GM18507 (cell line): ENCODE measurements around the gene KIF9.
A peak's percentile ranks its signal among the peaks of the same experiment; 100 is the strongest.
"Not testable (repeated sequence)": the region's sequence is repeated elsewhere in the genome, so short reads cannot be mapped to it uniquely, and the experiment has no call there.

Experiments used
- DNase-seq: peaks from one replicate; pipeline ENCODE4 v3.0.0; 2011; ENCODE audit warnings: low read depth; ENCODE audit not compliant: insufficient read length; ENCODE audit errors: extremely low spot score
- FAIRE-seq: peaks from 2 replicates; lab custom pipeline; 2011; peaks lifted over from hg19 to GRCh38; lab: Jason Lieb, UNC

Gene KIF9, protein sequence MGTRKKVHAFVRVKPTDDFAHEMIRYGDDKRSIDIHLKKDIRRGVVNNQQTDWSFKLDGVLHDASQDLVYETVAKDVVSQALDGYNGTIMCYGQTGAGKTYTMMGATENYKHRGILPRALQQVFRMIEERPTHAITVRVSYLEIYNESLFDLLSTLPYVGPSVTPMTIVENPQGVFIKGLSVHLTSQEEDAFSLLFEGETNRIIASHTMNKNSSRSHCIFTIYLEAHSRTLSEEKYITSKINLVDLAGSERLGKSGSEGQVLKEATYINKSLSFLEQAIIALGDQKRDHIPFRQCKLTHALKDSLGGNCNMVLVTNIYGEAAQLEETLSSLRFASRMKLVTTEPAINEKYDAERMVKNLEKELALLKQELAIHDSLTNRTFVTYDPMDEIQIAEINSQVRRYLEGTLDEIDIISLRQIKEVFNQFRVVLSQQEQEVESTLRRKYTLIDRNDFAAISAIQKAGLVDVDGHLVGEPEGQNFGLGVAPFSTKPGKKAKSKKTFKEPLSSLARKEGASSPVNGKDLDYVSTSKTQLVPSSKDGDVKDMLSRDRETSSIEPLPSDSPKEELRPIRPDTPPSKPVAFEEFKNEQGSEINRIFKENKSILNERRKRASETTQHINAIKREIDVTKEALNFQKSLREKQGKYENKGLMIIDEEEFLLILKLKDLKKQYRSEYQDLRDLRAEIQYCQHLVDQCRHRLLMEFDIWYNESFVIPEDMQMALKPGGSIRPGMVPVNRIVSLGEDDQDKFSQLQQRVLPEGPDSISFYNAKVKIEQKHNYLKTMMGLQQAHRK

DNA sequence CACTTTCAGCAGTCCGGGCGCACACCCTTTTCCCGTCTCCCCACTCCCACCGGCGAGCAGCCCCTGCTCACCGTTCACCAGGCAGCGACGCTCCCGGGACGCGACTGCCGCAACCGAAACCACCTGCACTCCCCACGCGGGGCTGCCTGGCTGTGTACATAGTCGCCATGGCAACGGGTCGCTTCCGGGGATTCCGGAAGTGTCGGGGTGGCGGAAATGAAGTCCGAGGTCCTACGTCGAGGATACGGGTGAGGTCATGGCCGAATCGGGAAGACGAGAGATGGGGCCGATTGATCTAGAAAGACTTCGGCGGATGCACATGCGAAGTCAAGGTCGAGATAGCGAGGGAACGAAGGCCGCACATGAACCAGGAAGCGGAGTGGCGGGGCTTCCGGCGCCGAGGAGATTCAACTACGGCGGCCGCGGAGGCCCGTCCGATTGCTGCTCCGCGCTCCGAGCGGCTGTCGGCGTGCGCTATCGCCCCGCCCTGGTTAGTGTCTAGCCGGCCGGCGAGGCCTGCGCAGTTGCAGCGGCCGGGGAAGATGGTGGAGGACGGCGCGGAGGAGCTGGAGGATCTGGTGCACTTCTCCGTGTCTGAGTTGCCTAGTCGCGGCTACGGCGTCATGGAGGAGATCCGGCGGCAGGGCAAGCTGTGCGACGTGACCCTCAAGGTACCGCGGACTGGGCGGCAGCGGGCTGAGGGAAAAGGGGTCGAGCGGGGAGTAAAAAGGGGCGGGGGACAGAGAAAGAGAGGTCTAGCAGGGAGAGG is at the start of gene KIF9, which contains the start of gene KLHL18:
Gene KIF9, minus strand, starts transcription at position 376 of the 769 bp plus-strand sequence. CDS start 5,425 bp downstream, outside the sequence.
Gene KLHL18, plus strand, starts transcription at position 521 of the 769 bp plus-strand sequence. Its CDS starts 22 bp downstream, at position 543.
- DNase-seq (peak; percentile 96), FAIRE-seq (peak; percentile 97)

GRCh38 chr3:47324278-47324865 is 41.8 kb upstream of the KIF9 start:
- FAIRE-seq (peak; percentile 76), DNase-seq (peak; percentile 58)

- FAIRE-seq = no peak
- no peak for DNase-seq
Observed at GRCh38 chr3:47323431-47324277, 41.1 kb upstream of the KIF9 start.

- FAIRE-seq (no peak), DNase-seq (no peak)
Observed at GRCh38 chr3:47319956-47320355, 37.4 kb upstream of the KIF9 start.

GRCh38 chr3:47318916-47319315 is 36.3 kb upstream of the KIF9 start:
- DNase-seq (no peak), FAIRE-seq (no peak)

DNA sequence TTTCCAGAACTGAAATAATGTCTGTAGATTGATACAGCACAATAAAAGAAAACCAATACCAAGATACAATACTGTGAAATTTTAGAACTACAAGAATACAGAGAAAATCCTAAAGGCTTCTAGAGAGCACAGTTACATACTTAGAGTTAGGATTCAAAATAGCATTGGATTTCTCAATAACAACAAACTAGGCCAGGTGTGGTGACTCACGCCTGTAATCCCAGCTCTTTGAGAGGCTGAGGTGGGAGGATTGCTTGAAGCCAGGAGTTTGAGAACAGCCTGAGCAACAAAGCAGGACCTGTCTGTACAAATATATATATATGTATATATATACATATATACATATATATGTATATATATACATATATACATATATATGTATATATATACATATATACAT is 33.6 kb upstream of the KIF9 start:
- DNase-seq, FAIRE-seq: not testable (repeated sequence)

- FAIRE-seq (no peak), DNase-seq (no peak)
Observed at GRCh38 chr3:47315069-47315647, 32.6 kb upstream of the KIF9 start.

DNA sequence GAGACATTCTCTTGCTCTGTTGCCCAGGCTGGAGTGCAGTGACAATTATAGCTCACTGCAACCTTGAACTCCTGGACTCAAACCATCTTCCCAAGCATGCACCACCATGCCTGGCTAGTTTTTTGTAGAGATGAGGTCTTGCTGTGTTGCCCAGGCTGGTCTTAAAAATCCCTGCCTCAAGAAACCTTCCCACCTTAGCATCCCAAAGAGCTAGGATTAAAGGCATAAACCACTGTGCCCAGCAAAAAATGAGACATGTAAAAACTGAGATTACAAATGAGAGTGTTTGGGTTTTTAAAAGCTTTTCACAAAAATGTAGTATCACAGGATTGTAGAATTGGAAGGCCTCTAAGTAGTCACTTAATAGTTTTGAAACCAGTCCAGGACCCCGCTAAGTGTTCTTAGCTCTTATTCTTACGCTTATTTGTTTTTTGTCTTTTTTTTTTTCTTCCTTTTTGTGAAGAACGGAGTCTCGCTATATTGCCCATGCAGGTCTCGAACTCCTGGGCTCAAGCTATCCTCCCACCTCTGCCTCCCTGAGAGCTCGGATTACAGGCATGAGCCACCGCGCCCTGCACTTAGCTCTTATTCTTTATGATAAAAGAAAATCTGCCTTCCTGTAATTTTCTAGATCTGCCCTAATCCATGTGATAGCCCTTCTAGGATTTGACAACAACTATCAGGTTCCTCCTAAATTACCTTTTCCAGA is 31.6 kb upstream of the KIF9 start:
- DNase-seq (no peak), FAIRE-seq (no peak)

DNA sequence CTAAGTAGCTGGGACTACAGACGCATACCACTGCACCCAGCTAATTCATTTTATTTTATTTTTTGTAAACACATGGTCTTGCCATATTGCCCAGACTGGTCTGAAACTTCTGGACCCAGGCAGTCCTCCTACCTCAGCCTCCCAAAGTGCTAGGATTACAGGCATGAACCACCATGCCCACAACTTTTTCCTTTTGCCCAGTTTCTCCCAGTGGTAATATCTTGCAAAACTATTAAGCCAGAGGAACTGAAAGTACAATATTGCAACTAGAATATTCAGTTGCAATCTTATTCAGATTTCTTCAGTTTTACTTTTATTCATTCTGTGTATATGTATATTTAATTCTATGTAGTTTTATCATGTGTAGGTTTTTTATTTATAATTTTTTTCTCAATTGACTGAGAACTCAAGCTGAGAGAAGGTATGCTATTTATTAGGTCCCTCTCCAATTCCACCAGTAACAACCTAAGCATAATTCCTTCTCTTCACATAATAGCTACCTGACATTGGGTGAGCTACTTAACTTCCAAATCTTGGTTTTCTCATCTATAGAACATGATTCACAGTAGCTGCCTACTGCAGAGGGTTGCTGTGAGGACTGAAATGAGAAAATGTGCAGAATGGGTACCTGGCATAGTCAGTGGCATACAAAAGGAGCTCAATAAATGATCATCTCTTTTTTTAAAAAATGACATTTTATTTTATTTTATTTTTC is 30.9 kb upstream of the KIF9 start:
- DNase-seq (no peak), FAIRE-seq (no peak)

DNA sequence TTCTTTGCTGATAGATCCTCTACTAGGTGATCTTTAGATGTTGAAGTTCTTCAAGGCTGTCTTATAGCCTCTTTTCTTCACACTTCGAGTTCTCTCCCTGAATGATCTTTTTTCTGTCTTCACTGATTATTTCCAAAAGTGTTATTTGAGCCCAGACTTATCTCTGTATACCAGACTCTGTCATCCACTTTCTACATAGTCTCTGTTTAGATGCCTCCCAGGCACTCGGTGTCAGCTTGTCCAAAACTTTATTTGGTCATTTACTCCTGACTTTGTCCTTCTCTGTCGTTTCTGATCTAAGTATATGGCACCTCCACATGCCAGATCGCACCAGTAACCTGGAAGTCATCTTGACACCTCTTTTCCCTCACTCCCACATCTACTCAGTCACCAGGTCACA is 27.8 kb upstream of the KIF9 start:
- DNase-seq = no peak
- FAIRE-seq = no peak

DNA sequence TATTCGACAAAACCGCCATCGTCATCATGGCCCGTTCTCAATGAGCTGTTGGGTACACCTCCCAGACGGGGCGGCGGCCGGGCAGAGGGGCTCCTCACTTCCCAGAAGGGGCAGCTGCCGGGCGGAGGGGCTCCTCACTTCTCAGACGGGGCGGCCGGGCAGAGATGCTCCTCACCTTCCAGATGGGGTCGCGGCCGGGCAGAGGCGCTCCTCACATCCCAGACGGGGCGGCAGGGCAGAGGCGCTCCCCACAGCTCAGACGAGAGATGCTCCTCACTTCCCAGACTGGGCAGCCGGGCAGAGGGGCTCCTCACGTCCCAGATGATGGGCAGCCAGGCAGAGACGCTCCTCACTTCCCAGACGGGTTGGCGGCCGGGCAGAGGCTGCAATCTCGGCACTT is 26.6 kb upstream of the KIF9 start:
- not testable (repeated sequence) for DNase-seq, FAIRE-seq

DNA sequence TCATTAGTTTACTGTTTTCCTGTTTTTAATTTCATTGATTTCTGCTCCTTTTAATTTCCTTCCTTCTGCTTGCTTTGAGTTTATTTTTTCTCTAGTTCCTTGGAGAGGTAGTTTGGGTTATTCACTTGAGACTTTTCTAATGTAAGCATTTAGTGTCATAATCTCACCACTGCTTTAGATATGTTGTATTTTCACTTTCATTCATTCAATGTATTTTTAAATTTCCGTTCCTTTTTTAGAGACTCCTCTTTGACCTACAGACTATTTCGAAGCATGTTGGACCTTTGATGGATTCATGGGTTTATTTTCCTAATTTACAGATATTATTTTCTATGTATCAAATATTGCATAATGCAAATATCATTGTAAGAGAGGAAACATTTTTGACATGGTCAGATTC is 23.4 kb upstream of the KIF9 start:
- DNase-seq (no peak), FAIRE-seq (peak; percentile 41)

DNA sequence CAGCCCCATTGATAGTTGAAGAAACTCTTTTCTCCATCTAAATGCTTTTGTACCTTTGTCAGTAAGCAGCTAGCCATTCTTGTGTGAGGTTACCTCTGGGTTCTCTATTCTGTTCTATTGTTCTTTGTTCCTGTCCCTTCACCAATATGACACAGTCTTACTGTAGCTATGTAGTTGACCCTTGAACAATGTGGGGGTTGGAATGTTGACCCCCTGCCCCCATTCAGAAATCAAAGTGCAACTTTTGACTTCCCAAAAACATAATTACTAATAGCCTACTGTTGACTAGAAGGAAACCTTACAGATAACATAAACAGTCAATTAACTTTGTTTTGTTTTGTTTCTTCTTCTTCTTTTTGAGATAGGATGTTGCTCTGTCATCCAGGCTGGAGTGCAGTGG is 18.9 kb upstream of the KIF9 start:
- no peak for FAIRE-seq

GRCh38 chr3:47299381-47300318 is 17.1 kb upstream of the KIF9 start:
- FAIRE-seq (peak; percentile 5), DNase-seq (no peak)

More for the DNA sequence above, 18.9 kb upstream of the KIF9 start:
- DNase-seq = no peak

- DNase-seq (no peak), FAIRE-seq (no peak)
Observed at GRCh38 chr3:47298439-47298838, 15.8 kb upstream of the KIF9 start.
